Liver (tissue), 9 donors: Measurements from ENCODE around the gene DAPL1. TPM values are rescaled to one million over a fixed set of nuclear protein-coding genes. Genes with fewer than 3 reads are reported as not detected.

ENCODE experiments used
- DNase-seq: peaks from one replicate; pipeline ENCODE4 v3.0.0-alpha.2; 2017; ENCODE audit warnings: low spot score
- H3K27ac ChIP-seq, 2 donors: one replicate each; pipeline ENCODE4 v1.7.0; 2013; ENCODE audit warnings: inconsistent platforms in 2 of 2, low read length in 2 of 2, control low read depth in 1 of 2, low read depth in 1 of 2, mild to moderate bottlenecking in 1 of 2
- H3K27me3 ChIP-seq, 4 donors: one replicate each; pipeline versions ENCODE4 v1.6.1 to v1.7.0; 2013; ENCODE audit warnings: low read length in 3 of 4, inconsistent platforms in 1 of 4, mild to moderate bottlenecking in 1 of 4, moderate library complexity in 1 of 4; ENCODE audit not compliant: control insufficient read depth in 4 of 4, insufficient read depth in 4 of 4
- H3K36me3 ChIP-seq, 4 donors: one replicate each; pipeline versions ENCODE4 v1.6.1 to v1.7.0; 2013; ENCODE audit warnings: low read length in 3 of 4, mild to moderate bottlenecking in 3 of 4, low read depth in 1 of 4, moderate library complexity in 1 of 4; ENCODE audit not compliant: control insufficient read depth in 4 of 4, insufficient read depth in 3 of 4
- H3K4me1 ChIP-seq, 4 donors: one replicate each; pipeline versions ENCODE4 v1.6.1 to v1.7.0; 2013; ENCODE audit warnings: low read length in 3 of 4, mild to moderate bottlenecking in 3 of 4, moderate library complexity in 1 of 4; ENCODE audit not compliant: control insufficient read depth in 4 of 4, insufficient read depth in 4 of 4
- H3K4me3 ChIP-seq, 3 donors: one replicate each; pipeline versions ENCODE4 v1.6.1 to v1.7.0; 2013; ENCODE audit warnings: low read length in 3 of 3, control low read depth in 1 of 3, low read depth in 1 of 3, mild to moderate bottlenecking in 1 of 3
- H3K9ac ChIP-seq, 2 donors: one replicate each; pipeline ENCODE4 v1.7.0; 2013; ENCODE audit warnings: low read length in 2 of 2, mild to moderate bottlenecking in 2 of 2, moderate library complexity in 2 of 2, control low read depth in 1 of 2, low read depth in 1 of 2
- H3K9me3 ChIP-seq, 4 donors: one replicate each; pipeline versions ENCODE4 v1.6.1 to v1.7.0; 2013; ENCODE audit warnings: low read length in 3 of 4; ENCODE audit not compliant: control insufficient read depth in 4 of 4
- EGR1 ChIP-seq, 2 donors: IDR thresholded peaks; 2 replicates each; pipeline ENCODE4 v1.6.1; 2016 to 2018; ENCODE audit warnings: antibody characterized with exemption in 2 of 2, low read depth in 2 of 2
- FOXA1 ChIP-seq: IDR thresholded peaks from 2 replicates; pipeline ENCODE4 v1.6.1; 2016; ENCODE audit warnings: antibody characterized with exemption
- FOXA2 ChIP-seq: IDR thresholded peaks from 2 replicates; pipeline ENCODE4 v1.6.1; 2016; ENCODE audit warnings: antibody characterized with exemption
- GABPA ChIP-seq, 2 donors: IDR thresholded peaks in 1 of 2; conservative IDR thresholded peaks in 1 of 2; 2 replicates each; pipeline ENCODE4 v1.6.1; 2016; ENCODE audit warnings: antibody characterized with exemption in 2 of 2, mild to moderate bottlenecking in 1 of 2, moderate library complexity in 1 of 2
- HNF4A ChIP-seq, 2 donors: conservative IDR thresholded peaks; 2 replicates each; pipeline ENCODE4 v1.6.1; 2016; ENCODE audit warnings: antibody characterized with exemption in 2 of 2, mild to moderate bottlenecking in 2 of 2
- JUND ChIP-seq, 2 donors: IDR thresholded peaks; 2 replicates each; pipeline ENCODE4 v1.6.1; 2016; ENCODE audit warnings: antibody characterized with exemption in 2 of 2
- NR2F2 ChIP-seq: IDR thresholded peaks from 2 replicates; pipeline ENCODE4 v1.6.1; 2016; ENCODE audit warnings: antibody characterized with exemption
- RXRA ChIP-seq, 2 donors: IDR thresholded peaks; 2 replicates each; pipeline ENCODE4 v1.6.1; 2017 to 2018; ENCODE audit warnings: antibody characterized with exemption in 2 of 2, mild to moderate bottlenecking in 1 of 2
- SP1 ChIP-seq: IDR thresholded peaks from 2 replicates; pipeline ENCODE4 v1.6.1; 2018; ENCODE audit warnings: antibody characterized with exemption, mild to moderate bottlenecking
- TAF1 ChIP-seq: conservative IDR thresholded peaks from 2 replicates; pipeline ENCODE4 v1.6.1; 2016; ENCODE audit warnings: antibody characterized with exemption, mild to moderate bottlenecking
- YY1 ChIP-seq: IDR thresholded peaks from 2 replicates; pipeline ENCODE4 v1.6.1; 2016; ENCODE audit warnings: antibody characterized with exemption, mild to moderate bottlenecking
- WGBS: extraction: QIAGEN DNeasy Blood & Tissue Kit; methylation state at CpG from one replicate; pipeline ENCODE4 v1.1.7; 2013; 5-methylcytosine and 5-hydroxymethylcytosine counted together
- polyA plus RNA-seq, 2 donors: library from polyadenylated mRNA; stranded (reverse) in 1 of 2; unstranded in 1 of 2; fragments of 200-250 nt in 1 of 2; fragments of >200 nt in 1 of 2; fragmentation: Nextera tagmentation in 1 of 2; extraction: Ambion mirVana in 1 of 2; gene quantifications; one replicate each; pipeline versions ENCODE4 v1.2.1 to v1.2.3, GENCODE V29; 2013 to 2015
- total RNA-seq, 2 donors: library from RNA; depleted of rRNA; stranded (reverse); fragments of >200 nt; gene quantifications; one replicate each; pipeline ENCODE4 v1.2.3, GENCODE V29; 2014
- TF ChIP-seq, protein P1 (sequence below): IDR thresholded peaks from 2 replicates; pipeline ENCODE4 v1.6.1; 2016; ENCODE audit warnings: antibody characterized with exemption, mild to moderate bottlenecking
- TF ChIP-seq, protein P2 (sequence below): IDR thresholded peaks from 2 replicates; pipeline ENCODE4 v1.6.1; 2016; ENCODE audit warnings: antibody characterized with exemption
- TF ChIP-seq, protein P3 (sequence below): IDR thresholded peaks from 2 replicates; pipeline ENCODE4 v1.6.1; 2016; ENCODE audit warnings: antibody characterized with exemption
- TF ChIP-seq, protein P4 (sequence below): fragments of 150-350 bp; IDR thresholded peaks from 2 replicates; pipeline ENCODE4 v1.5.1; 2017; ENCODE audit warnings: improper control_type of control experiment, low read depth, low read length; ENCODE audit not compliant: missing input control
- donor health status: healthy.
- donor health status: healthy.
- donor health status: healthy.
- donor health status: healthy.
- donor health status: healthy.

The DAPL1 gene
- total and polyA plus RNA-seq, 4 donors: 0.71 TPM; not detected in 3

DNA sequence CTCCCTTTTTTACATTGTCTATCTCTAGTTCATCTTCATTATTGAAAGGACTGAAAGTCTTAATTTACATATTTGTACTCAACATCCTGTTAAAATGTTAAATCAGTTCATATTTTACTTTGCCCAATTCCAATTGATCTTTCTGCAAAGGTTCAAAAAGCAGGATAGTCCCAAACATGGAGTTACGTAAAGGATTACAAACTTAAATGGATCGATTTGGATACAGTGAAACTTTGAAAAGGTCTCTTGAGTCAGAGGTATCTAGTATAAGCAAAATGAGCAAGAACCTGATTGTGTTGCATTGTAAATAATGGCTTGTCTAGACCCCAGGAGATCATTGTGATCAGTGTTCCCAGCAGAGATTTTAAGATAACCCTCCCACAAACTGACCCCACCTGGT lies 4.1 kb downstream of the DAPL1 start:
- H3K27ac ChIP-seq: no peak overlapping the region
- H3K27me3 ChIP-seq: peaks cover 0 to 2% (median 0%) of the 10 kb centered on the region in 4 donors
- H3K4me3 ChIP-seq: no peak overlapping the region
- TF ChIP-seq HNF4A (conservative IDR thresholded peaks at IDR 0.05): peak in 1 of 2 donors; percentile 36
- no peak for TF ChIP-seq JUND (IDR thresholded peaks at IDR 0.05)
- TF ChIP-seq FOXA1: no peak
- TF ChIP-seq, protein P1, sequence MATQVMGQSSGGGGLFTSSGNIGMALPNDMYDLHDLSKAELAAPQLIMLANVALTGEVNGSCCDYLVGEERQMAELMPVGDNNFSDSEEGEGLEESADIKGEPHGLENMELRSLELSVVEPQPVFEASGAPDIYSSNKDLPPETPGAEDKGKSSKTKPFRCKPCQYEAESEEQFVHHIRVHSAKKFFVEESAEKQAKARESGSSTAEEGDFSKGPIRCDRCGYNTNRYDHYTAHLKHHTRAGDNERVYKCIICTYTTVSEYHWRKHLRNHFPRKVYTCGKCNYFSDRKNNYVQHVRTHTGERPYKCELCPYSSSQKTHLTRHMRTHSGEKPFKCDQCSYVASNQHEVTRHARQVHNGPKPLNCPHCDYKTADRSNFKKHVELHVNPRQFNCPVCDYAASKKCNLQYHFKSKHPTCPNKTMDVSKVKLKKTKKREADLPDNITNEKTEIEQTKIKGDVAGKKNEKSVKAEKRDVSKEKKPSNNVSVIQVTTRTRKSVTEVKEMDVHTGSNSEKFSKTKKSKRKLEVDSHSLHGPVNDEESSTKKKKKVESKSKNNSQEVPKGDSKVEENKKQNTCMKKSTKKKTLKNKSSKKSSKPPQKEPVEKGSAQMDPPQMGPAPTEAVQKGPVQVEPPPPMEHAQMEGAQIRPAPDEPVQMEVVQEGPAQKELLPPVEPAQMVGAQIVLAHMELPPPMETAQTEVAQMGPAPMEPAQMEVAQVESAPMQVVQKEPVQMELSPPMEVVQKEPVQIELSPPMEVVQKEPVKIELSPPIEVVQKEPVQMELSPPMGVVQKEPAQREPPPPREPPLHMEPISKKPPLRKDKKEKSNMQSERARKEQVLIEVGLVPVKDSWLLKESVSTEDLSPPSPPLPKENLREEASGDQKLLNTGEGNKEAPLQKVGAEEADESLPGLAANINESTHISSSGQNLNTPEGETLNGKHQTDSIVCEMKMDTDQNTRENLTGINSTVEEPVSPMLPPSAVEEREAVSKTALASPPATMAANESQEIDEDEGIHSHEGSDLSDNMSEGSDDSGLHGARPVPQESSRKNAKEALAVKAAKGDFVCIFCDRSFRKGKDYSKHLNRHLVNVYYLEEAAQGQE: no peak
- TF ChIP-seq, protein P2, sequence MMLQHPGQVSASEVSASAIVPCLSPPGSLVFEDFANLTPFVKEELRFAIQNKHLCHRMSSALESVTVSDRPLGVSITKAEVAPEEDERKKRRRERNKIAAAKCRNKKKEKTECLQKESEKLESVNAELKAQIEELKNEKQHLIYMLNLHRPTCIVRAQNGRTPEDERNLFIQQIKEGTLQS: no peak
- peak; percentile 22 for TF ChIP-seq YY1
- no peaks in the 10 kb centered on the region for H3K9me3 ChIP-seq
- 56% methylated on average over 2 of the region's 2 CpGs for WGBS
- peaks cover 0 to 5% (median 1%) of the 10 kb centered on the region in 4 donors for H3K4me1 ChIP-seq
- no peak for DNase-seq
- H3K36me3 ChIP-seq: no peaks in the 10 kb centered on the region
- H3K9ac ChIP-seq: no peak overlapping the region

DNA sequence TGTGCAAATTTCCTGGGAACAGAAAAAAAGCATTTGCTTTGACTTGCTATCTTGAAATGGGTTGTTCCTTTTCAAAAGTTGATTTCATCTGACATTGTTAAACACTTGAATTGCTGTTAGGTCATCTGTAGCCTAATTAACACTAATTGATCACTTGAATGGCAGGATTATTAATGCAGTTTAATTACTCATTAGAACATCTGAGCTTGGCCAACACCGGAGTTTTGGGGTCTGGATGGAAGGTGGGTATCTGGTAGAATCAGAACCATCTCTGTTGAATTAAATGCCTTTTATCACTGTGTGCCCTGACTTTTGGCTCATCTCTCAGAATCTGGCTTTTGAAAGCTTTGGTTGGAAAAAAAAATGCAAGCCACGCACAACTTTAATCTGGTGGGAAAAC lies 8.4 kb downstream of the DAPL1 start:
- WGBS: 91% methylated on average over 2 of the region's 2 CpGs
- DNase-seq: no peak
- Histone ChIP-seq H3K27ac (no peak overlapping the region), H3K4me1 (peaks cover 0 to 5% (median 1%) of the 10 kb centered on the region in 4 donors), H3K9me3 (no peaks in the 10 kb centered on the region), H3K4me3 (no peak overlapping the region), H3K9ac (no peak overlapping the region), H3K36me3 (no peaks in the 10 kb centered on the region), H3K27me3 (no peaks in the 10 kb centered on the region)
- TF ChIP-seq TAF1: no peak
- TF ChIP-seq SP1: no peak
- TF ChIP-seq RXRA (IDR thresholded peaks at IDR 0.05): no peak
- TF ChIP-seq, protein P1: no peak
- TF ChIP-seq, protein P3, sequence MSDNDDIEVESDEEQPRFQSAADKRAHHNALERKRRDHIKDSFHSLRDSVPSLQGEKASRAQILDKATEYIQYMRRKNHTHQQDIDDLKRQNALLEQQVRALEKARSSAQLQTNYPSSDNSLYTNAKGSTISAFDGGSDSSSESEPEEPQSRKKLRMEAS: no peak
- no peak for TF ChIP-seq NR2F2
- TF ChIP-seq, protein P2: no peak
- TF ChIP-seq YY1: no peak
- TF ChIP-seq, protein P4, sequence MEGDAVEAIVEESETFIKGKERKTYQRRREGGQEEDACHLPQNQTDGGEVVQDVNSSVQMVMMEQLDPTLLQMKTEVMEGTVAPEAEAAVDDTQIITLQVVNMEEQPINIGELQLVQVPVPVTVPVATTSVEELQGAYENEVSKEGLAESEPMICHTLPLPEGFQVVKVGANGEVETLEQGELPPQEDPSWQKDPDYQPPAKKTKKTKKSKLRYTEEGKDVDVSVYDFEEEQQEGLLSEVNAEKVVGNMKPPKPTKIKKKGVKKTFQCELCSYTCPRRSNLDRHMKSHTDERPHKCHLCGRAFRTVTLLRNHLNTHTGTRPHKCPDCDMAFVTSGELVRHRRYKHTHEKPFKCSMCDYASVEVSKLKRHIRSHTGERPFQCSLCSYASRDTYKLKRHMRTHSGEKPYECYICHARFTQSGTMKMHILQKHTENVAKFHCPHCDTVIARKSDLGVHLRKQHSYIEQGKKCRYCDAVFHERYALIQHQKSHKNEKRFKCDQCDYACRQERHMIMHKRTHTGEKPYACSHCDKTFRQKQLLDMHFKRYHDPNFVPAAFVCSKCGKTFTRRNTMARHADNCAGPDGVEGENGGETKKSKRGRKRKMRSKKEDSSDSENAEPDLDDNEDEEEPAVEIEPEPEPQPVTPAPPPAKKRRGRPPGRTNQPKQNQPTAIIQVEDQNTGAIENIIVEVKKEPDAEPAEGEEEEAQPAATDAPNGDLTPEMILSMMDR: no peak
- TF ChIP-seq FOXA2: no peak
- no peak for TF ChIP-seq EGR1 (IDR thresholded peaks at IDR 0.05; ENCODE audit: low read depth in 2 of 2)
- no peak for TF ChIP-seq FOXA1
- no peak for TF ChIP-seq JUND (IDR thresholded peaks at IDR 0.05)
- TF ChIP-seq GABPA (IDR thresholded peaks at IDR 0.05 in 1 of 2, conservative IDR thresholded peaks at IDR 0.05 in 1 of 2): no peak
